GM18499 (cell line): ENCODE measurements around the gene PLPP2.

Experiments used
- ATAC-seq: cut with Tn5 transposase; IDR thresholded peaks from one replicate; pipeline ENCODE4 v1.9.1; 2021; ENCODE audit warnings: moderate number of reproducible peaks; ENCODE audit not compliant: insufficient read depth, unreplicated experiment

Gene PLPP2

GRCh38 chr19:294946-295686 is 3.9 kb upstream of the PLPP2 start:
- no peak for ATAC-seq

- ATAC-seq = no peak
Observed at GRCh38 chr19:294341-294945, 3.2 kb upstream of the PLPP2 start.

- ATAC-seq = no peak
Observed at GRCh38 chr19:293436-294110, 2.4 kb upstream of the PLPP2 start.

- ATAC-seq = no peak
Observed at GRCh38 chr19:292951-293350, 1.7 kb upstream of the PLPP2 start.

GRCh38 chr19:292281-292884 is 1.2 kb upstream of the PLPP2 start:
- ATAC-seq = no peak

GRCh38 chr19:291561-292280 is 518 bp upstream of the PLPP2 start:
- no peak for ATAC-seq

GRCh38 chr19:290372-291005 is 714 bp downstream of the PLPP2 start:
- no peak for ATAC-seq

- ATAC-seq = no peak
Observed at GRCh38 chr19:289651-290371, 1.4 kb downstream of the PLPP2 start.

- no peak for ATAC-seq
Observed at GRCh38 chr19:288911-289310, 2.3 kb downstream of the PLPP2 start.

GRCh38 chr19:287381-287871 is 3.8 kb downstream of the PLPP2 start:
- no peak for ATAC-seq

- ATAC-seq = no peak
Observed at GRCh38 chr19:283395-283794, 7.8 kb downstream of the PLPP2 start.

- no peak for ATAC-seq
Observed at GRCh38 chr19:282501-282900, 8.7 kb downstream of the PLPP2 start.

GRCh38 chr19:281992-282391 is 9.2 kb downstream of the PLPP2 start:
- no peak for ATAC-seq

- ATAC-seq = no peak
Observed at GRCh38 chr19:281156-281853, 9.9 kb downstream of the PLPP2 start.

GRCh38 chr19:280541-281009 is 10.6 kb downstream of the PLPP2 start:
- ATAC-seq = no peak

GRCh38 chr19:279656-280055 is 11.5 kb downstream of the PLPP2 start:
- ATAC-seq = no peak

GRCh38 chr19:279231-279630 is 12.0 kb downstream of the PLPP2 start:
- ATAC-seq = no peak

GRCh38 chr19:277581-278165 is 13.5 kb downstream of the PLPP2 start:
- ATAC-seq = no peak
